ENCODE measurements around the gene PRPF6. TPM values are rescaled to one million over a fixed set of nuclear protein-coding genes. Genes with fewer than 3 reads are reported as not detected.

The PRPF6 gene
- total and polyA plus RNA-seq, 9 donors = 46.5 to 84.9 (median 69.7) TPM

DNA sequence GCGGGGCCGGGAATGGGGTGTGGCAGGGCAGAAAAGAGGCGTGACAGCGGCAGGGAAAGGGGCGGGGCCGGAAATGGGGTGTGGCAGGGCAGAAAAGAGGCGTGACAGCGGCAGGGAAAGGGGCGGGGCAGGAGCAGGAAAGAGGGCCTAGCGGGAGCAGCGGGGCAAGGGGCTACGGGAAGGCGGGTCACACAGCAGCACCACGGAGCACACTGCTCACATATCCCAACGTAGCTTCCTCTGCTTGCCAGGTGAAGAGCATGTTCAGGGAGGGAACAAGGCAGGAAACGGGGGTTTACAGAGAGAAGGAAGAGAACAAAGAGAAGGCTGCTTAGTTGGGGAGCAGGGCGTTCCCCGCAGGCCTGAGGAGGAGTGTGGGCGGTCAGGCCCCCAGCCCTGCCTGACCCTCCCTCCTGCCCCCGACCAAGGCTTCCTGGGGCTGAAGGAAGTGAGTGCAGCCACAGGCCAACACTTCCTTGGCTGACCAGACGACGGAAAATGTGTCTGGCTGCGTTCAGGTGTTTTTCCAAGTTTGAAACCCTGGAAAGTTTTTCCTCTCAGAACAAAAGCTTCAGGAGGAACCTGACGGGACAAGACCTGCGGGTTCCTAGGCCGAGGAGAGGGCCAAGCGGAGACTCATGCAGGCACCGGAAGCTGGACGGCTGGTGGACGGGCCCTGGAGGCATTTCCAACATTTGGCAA, 38.5 kb upstream of the PRPF6 start:
- intact Hi-C loops (cut with DNase I) = no loop called here
- DNase-seq = peak in 4 of 5 donors; percentile 17 to 55 (median 44)
- H3K9me3 ChIP-seq = no peaks in the 10 kb centered on the region
- no peaks in the 10 kb centered on the region for H3K4me1 ChIP-seq (ENCODE audit: insufficient read depth)
- no peak overlapping the region for H3K27ac ChIP-seq
- H3K4me3 ChIP-seq = no peak overlapping the region
- H3K27me3 ChIP-seq = no peaks in the 10 kb centered on the region
- 69 to 74% (median 70%) methylated on average over 30 of the region's 30 CpGs for WGBS, 3 donors
- TF ChIP-seq EP300 (IDR thresholded peaks at IDR 0.05) (no peak), POLR2A (IDR thresholded peaks at IDR 0.05) (no peak)
- TF ChIP-seq, protein P1, sequence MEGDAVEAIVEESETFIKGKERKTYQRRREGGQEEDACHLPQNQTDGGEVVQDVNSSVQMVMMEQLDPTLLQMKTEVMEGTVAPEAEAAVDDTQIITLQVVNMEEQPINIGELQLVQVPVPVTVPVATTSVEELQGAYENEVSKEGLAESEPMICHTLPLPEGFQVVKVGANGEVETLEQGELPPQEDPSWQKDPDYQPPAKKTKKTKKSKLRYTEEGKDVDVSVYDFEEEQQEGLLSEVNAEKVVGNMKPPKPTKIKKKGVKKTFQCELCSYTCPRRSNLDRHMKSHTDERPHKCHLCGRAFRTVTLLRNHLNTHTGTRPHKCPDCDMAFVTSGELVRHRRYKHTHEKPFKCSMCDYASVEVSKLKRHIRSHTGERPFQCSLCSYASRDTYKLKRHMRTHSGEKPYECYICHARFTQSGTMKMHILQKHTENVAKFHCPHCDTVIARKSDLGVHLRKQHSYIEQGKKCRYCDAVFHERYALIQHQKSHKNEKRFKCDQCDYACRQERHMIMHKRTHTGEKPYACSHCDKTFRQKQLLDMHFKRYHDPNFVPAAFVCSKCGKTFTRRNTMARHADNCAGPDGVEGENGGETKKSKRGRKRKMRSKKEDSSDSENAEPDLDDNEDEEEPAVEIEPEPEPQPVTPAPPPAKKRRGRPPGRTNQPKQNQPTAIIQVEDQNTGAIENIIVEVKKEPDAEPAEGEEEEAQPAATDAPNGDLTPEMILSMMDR (IDR thresholded peaks at IDR 0.05) = no peak
- no peaks in the 10 kb centered on the region for H3K36me3 ChIP-seq

DNA sequence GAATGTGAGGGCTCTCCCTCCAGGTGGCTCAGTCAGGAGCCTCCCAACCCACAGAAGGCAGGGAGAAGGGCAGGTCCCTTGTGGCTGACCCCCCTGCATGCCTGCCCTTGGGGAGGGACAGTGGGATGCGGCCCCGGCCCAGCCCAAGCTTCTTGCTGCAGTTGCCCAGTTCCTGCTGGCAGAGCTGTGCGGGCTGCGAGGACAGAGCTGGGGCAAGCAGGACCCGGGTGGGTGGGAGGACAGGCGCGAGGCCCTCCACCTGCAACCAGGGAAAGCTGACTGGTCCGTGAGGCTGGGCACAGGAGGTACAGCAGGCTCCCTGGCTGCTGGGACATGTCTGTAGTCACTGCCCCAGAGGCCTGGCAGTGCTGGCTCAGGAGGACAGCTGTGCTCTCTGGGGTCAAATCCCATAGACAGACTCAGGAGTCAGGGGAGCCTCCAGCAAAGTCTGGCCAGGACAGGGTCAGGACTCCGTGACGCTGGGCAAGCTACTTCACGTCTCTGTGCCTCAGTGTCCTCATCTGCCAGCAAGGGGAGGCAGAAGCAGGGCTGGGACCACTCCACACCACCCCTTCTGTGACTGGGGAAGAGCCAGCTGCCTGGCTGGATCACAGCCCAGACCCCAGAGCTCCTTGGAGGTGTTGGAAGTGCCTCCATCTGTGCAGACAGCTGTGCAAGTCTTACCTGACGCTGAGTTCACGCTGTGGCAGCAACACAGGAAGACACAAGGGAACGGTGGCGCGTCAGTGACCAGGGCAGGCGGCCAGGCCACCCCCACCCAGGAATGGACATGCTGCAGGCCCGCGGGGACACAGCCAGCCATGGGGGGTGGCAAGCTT, 37.7 kb upstream of the PRPF6 start:
- Histone ChIP-seq H3K27ac (no peak overlapping the region), H3K4me3 (no peak overlapping the region), H3K9me3 (no peaks in the 10 kb centered on the region), H3K4me1 (ENCODE audit: insufficient read depth) (no peaks in the 10 kb centered on the region), H3K27me3 (no peaks in the 10 kb centered on the region), H3K36me3 (no peaks in the 10 kb centered on the region)
- peak in 1 of 5 donors; percentile 32 for DNase-seq
- WGBS, 3 donors = 72 to 82% (median 73%) methylated on average over 19 of the region's 19 CpGs
- TF ChIP-seq EP300 (IDR thresholded peaks at IDR 0.05) (no peak), POLR2A (IDR thresholded peaks at IDR 0.05) (no peak)
- TF ChIP-seq, protein P1 (IDR thresholded peaks at IDR 0.05) = no peak
- intact Hi-C loops (cut with DNase I) = no loop called here

DNA sequence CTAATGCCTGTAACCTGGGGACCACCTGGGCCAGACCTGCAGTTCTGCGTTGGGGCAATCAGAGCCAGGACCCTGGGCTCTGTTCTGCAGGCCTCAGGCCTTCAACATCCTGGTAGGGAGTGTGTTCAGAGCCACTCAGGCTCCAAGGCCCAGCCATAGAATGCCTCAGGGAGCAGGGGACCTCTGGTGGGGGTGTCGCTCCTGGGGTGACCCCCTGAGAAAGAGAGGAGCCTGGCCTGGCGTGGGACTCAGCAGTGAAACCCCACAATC, 37.2 kb upstream of the PRPF6 start:
- Histone ChIP-seq H3K27me3 (no peaks in the 10 kb centered on the region), H3K4me3 (no peak overlapping the region), H3K36me3 (no peaks in the 10 kb centered on the region), H3K4me1 (ENCODE audit: insufficient read depth) (no peaks in the 10 kb centered on the region), H3K9me3 (no peaks in the 10 kb centered on the region), H3K27ac (no peak overlapping the region)
- intact Hi-C loops (cut with DNase I) = no loop called here
- no peak for TF ChIP-seq POLR2A (IDR thresholded peaks at IDR 0.05)
- TF ChIP-seq, protein P1 (IDR thresholded peaks at IDR 0.05) = no peak
- no peak for TF ChIP-seq EP300 (IDR thresholded peaks at IDR 0.05)
- DNase-seq = no peak
- 90 to 95% (median 94%) methylated on average over 3 of the region's 3 CpGs for WGBS, 3 donors

DNA sequence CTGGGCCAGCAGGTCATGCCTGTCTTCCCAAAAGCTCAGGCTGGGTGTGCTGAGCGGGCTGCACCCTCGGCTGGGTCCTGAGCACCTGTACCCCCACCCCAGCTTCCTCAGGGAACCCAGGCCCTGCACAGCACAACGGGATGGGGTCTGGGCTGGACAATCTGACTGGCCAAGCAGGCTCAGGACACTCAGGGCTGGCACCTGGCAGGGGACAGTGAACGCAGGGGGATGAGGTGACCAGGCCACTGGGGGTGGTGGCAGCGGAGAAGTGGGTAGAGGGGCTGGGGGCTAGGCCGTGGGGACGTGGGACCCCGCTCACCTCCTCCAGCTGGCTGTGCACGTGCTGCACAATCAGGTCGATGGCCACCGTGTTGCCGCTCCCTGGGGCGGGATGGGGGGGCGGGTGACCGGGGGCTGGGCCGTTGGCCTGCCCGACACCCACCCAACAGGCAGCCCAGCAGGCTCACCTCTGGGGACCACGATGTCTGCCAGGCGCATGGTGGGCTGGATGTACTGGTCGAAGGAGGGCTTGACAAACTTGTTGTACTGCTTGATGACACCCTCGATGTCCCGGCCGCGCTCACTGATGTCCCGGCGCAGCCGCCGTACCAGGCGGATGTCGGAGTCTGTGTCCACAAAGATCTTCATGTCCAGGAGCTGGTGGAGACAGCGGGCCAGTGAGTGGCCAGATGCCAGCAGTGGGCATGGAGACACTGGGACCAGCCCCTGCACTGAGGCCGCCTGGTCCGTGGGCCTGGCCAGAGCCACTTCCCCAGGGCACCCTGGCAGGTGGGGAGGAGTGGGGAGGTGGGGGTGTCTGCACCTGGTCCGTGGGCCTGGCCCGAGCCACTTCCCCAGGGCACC, 36.6 kb upstream of the PRPF6 start:
- TF ChIP-seq POLR2A (IDR thresholded peaks at IDR 0.05) (no peak), EP300 (IDR thresholded peaks at IDR 0.05) (no peak)
- TF ChIP-seq, protein P1 (IDR thresholded peaks at IDR 0.05) = no peak
- DNase-seq = peak in 2 of 5 donors; percentile 41 to 50
- no peak overlapping the region for H3K4me3 ChIP-seq
- intact Hi-C loops (cut with DNase I) = no loop called here
- H3K27ac ChIP-seq = no peak overlapping the region
- H3K27me3 ChIP-seq = no peaks in the 10 kb centered on the region
- H3K4me1 ChIP-seq (ENCODE audit: insufficient read depth) = no peaks in the 10 kb centered on the region
- H3K36me3 ChIP-seq = no peaks in the 10 kb centered on the region
- H3K9me3 ChIP-seq = no peaks in the 10 kb centered on the region
- WGBS, 3 donors = 83 to 86% (median 83%) methylated on average over 30 to 35 of the region's 35 CpGs
